Activated CD8-positive, alpha-beta T cell treated with anti-CD3 and anti-CD28 coated beads for 36 hours (primary cell): Measurements from ENCODE around the gene NBDY. TPM values are rescaled to one million over a fixed set of nuclear protein-coding genes. Genes with fewer than 3 reads are reported as not detected.

Experiments used
- ATAC-seq: fragments of 200-7000 bp; cut with Tn5 transposase; one replicate; pipeline ENCODE4 v1.10.0; 2021; ENCODE audit warnings: mild to moderate bottlenecking, moderate library complexity
- CTCF ChIA-PET: fragments of 350-600 bp; sonication (Branson Sonifier 250); formaldehyde crosslinking; loops from one replicate; lab custom pipeline; 2021; ENCODE audit warnings: antibody characterized with exemption; lab: Charles Lee
- POLR2A ChIA-PET: fragments of 350-600 bp; sonication (Branson Sonifier 250); formaldehyde crosslinking; loops from one replicate; lab custom pipeline; 2021; ENCODE audit warnings: antibody characterized with exemption; lab: Charles Lee
- DNase-seq: peaks from one replicate; pipeline ENCODE4 v3.0.0-alpha.2; 2020
- H3K27ac Mint-ChIP-seq: one replicate; pipeline ENCODE4 v1.8.0; 2021; ENCODE audit warnings: mild to moderate bottlenecking, mixed read lengths
- H3K27me3 Mint-ChIP-seq: one replicate; pipeline ENCODE4 v1.8.0; 2021; ENCODE audit warnings: mixed read lengths
- H3K36me3 Mint-ChIP-seq: one replicate; pipeline ENCODE4 v1.8.0; 2021; ENCODE audit warnings: low read depth, mixed read lengths
- H3K4me1 Mint-ChIP-seq: one replicate; pipeline ENCODE4 v1.8.0; 2021; ENCODE audit warnings: low read depth, mixed read lengths
- H3K4me3 Mint-ChIP-seq: one replicate; pipeline ENCODE4 v1.8.0; 2021; ENCODE audit warnings: mild to moderate bottlenecking, moderate library complexity, mixed read lengths
- H3K9me3 Mint-ChIP-seq: one replicate; pipeline ENCODE4 v1.8.0; 2021; ENCODE audit warnings: mixed read lengths
- intact Hi-C: fragments of 100-400 bp; cut with micrococcal nuclease; formaldehyde crosslinking; loops from one replicate; pipeline ENCODE4 v1.10.0; 2022
- total RNA-seq, 2 experiments: library from RNA; stranded (reverse); gene quantifications; one replicate each; pipeline ENCODE4 v1.2.3, GENCODE V29; 2021
- TF ChIP-seq, protein P1 (sequence below): fragments of 200-600 bp; IDR thresholded peaks from one replicate; pipeline ENCODE4 v1.8.0; 2022; ENCODE audit warnings: antibody characterized with exemption, mild to moderate bottlenecking

Gene NBDY
- total RNA-seq, 2 experiments from 2014 or later: 31.6 to 36.8 TPM

- Mint-ChIP-seq H3K27ac (no peak overlapping the region), H3K4me3 (no peak overlapping the region), H3K36me3 (no peaks in the 10 kb centered on the region), H3K27me3 (no peaks in the 10 kb centered on the region), H3K4me1 (peaks cover 19% of the 10 kb centered on the region), H3K9me3 (no peaks in the 10 kb centered on the region)
- intact Hi-C loops: no loop called here
- ChIA-PET POLR2A (no interaction called here), CTCF (no interaction called here)
- TF ChIP-seq, protein P1, sequence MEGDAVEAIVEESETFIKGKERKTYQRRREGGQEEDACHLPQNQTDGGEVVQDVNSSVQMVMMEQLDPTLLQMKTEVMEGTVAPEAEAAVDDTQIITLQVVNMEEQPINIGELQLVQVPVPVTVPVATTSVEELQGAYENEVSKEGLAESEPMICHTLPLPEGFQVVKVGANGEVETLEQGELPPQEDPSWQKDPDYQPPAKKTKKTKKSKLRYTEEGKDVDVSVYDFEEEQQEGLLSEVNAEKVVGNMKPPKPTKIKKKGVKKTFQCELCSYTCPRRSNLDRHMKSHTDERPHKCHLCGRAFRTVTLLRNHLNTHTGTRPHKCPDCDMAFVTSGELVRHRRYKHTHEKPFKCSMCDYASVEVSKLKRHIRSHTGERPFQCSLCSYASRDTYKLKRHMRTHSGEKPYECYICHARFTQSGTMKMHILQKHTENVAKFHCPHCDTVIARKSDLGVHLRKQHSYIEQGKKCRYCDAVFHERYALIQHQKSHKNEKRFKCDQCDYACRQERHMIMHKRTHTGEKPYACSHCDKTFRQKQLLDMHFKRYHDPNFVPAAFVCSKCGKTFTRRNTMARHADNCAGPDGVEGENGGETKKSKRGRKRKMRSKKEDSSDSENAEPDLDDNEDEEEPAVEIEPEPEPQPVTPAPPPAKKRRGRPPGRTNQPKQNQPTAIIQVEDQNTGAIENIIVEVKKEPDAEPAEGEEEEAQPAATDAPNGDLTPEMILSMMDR: no peak
- no peak for DNase-seq
- no peak for ATAC-seq
These were observed 58.1 kb downstream of the NBDY start for GRCh38 chrX:56786889-56787733.

GRCh38 chrX:56787734-56788152 is 58.7 kb downstream of the NBDY start:
- ATAC-seq (no peak), DNase-seq (no peak)
- H3K27ac Mint-ChIP-seq: no peak overlapping the region
- peaks cover 17% of the 10 kb centered on the region for H3K4me1 Mint-ChIP-seq
- H3K36me3 Mint-ChIP-seq: peaks cover 2% of the 10 kb centered on the region
- no peaks in the 10 kb centered on the region for H3K9me3 Mint-ChIP-seq
- no peak overlapping the region for H3K4me3 Mint-ChIP-seq
- H3K27me3 Mint-ChIP-seq: no peaks in the 10 kb centered on the region
- intact Hi-C loops: no loop called here
- TF ChIP-seq, protein P1: no peak
- CTCF ChIA-PET: interaction anchor here (0.8 kb wide), 1 partner anchor 15 kb away, joined by 3 read pairs; no protein-coding TSS in a partner anchor
- POLR2A ChIA-PET: no interaction called here

DNA sequence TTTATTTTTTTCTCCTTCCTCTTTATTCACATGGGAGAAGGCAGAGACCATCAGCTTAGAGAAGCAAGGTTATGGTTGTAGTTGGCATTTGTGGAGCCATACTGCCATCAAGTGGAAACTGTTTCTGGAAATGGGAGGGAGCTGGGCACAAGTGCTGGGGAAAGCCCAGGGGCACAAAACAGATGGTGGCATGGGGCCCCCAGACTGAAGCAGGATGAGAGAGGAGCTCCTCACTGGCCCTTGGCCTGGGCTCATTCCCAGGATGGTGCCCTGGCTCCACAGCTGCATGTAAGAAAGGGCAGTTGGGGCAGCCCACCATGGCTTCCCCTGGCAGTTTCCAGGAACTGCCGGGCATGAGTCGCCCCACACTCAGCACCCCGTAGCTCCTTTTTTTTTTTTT is 59.2 kb downstream of the NBDY start:
- intact Hi-C loops: no loop called here
- TF ChIP-seq, protein P1: no peak
- H3K36me3 Mint-ChIP-seq: peaks cover 2% of the 10 kb centered on the region
- DNase-seq (no peak), ATAC-seq (no peak)
- POLR2A ChIA-PET: no interaction called here
- peaks cover 15% of the 10 kb centered on the region for H3K4me1 Mint-ChIP-seq
- H3K27ac Mint-ChIP-seq: no peak overlapping the region
- CTCF ChIA-PET: interaction anchor here (0.8 kb wide), 1 partner anchor 15 kb away, joined by 3 read pairs; no protein-coding TSS in a partner anchor
- no peak overlapping the region for H3K4me3 Mint-ChIP-seq
- no peaks in the 10 kb centered on the region for H3K27me3 Mint-ChIP-seq
- H3K9me3 Mint-ChIP-seq: no peaks in the 10 kb centered on the region

- no peak overlapping the region for H3K4me3 Mint-ChIP-seq
- intact Hi-C loops: no loop called here
- ATAC-seq (no peak), DNase-seq (no peak)
- TF ChIP-seq, protein P1: no peak
- no peaks in the 10 kb centered on the region for H3K9me3 Mint-ChIP-seq
- ChIA-PET POLR2A (no interaction called here), CTCF (no interaction called here)
- H3K27me3 Mint-ChIP-seq: no peaks in the 10 kb centered on the region
- no peak overlapping the region for H3K27ac Mint-ChIP-seq
- H3K36me3 Mint-ChIP-seq: peaks cover 2% of the 10 kb centered on the region
- peaks cover 15% of the 10 kb centered on the region for H3K4me1 Mint-ChIP-seq
These were observed 59.7 kb downstream of the NBDY start for GRCh38 chrX:56788717-56789122.

DNA sequence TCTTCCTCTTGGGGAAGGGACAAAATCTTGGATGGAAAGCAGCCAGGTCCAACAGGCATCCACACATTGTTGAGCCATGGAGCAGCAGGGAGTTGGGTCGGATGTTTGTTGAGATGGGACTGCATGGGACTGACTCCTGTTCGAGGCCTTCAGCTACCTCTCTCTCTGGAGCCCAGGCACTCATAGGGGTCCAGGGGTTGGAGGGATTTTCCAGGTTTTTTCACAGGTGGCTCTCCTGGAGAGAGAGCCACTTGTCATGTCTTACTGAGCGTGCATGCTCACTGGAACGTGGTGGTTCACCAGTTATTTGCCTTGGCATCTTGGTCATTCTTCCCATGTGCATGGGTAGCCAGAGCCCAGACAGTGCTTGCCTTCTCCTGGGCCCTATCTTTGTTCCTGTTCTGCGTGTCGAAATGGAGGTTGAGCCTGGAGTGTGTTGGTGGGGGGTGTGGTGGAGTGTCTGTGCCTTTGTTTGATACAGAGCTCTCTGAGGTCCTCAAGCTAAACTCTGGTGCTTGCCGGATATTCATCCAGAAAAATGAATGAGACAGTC is 60.6 kb downstream of the NBDY start:
- CTCF ChIA-PET: no interaction called here
- peaks cover 2% of the 10 kb centered on the region for H3K36me3 Mint-ChIP-seq
- H3K9me3 Mint-ChIP-seq: no peaks in the 10 kb centered on the region
- TF ChIP-seq, protein P1: no peak
- no peaks in the 10 kb centered on the region for H3K27me3 Mint-ChIP-seq
- POLR2A ChIA-PET: no interaction called here
- no peak overlapping the region for H3K4me3 Mint-ChIP-seq
- H3K27ac Mint-ChIP-seq: no peak overlapping the region
- no peak for DNase-seq
- peaks cover 17% of the 10 kb centered on the region for H3K4me1 Mint-ChIP-seq
- ATAC-seq: no peak
- intact Hi-C loops: loop anchor here (10.0 kb wide), 1 partner anchor 45 kb away; no protein-coding TSS in a partner anchor
